ENCODE results near the gene ARL6IP1. TPM values are rescaled to one million over a fixed set of nuclear protein-coding genes. Genes with fewer than 3 reads are reported as not detected.
"Not testable (repeated sequence)": the region's sequence is repeated elsewhere in the genome, so short reads cannot be mapped to it uniquely, and the experiment has no call there.

Gene ARL6IP1
- total RNA-seq, 1 experiment from 2014 or later = 323 TPM

DNA sequence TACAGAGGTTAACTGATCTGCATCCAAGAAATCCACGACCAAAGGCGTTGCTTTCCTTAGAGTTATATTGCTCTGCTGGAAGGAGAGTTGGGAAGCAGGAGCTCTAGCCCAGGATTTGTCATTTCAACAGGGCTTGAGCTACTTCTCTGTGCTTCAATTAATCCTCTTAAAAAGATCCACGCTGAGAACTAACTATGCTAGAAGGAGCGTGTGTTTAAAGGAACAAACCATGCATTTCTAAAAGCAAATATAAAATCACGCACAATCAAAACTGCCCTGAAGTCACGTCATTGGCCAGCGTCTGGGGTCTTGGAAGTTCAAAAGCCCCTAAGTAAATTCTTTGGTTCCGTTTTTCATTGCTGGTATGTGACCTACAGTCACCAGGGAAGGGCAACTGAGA is 1.1 kb downstream of the ARL6IP1 start:
- no peak for DNase-seq (ENCODE audit: extremely low read depth, low read depth)

DNA sequence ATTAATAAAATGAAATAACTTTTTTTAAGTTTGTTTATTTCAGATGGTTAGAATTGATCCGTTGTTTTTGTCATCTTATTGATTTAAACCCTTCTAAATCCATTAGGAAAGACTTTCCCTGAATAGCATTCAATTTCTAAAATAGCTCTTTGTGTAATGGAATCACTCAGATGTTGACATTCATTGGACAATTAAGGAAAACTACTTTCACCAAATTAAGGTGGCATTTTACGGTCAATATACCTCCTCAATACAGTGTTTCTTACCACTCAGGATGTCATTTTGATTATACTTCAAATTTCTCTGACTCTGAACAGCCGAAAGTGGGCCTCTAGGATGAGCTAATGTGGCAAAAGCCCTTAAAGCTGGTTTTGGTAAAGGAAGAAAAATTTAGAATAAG is 1.8 kb downstream of the ARL6IP1 start:
- no peak for DNase-seq (ENCODE audit: extremely low read depth, low read depth)

DNA sequence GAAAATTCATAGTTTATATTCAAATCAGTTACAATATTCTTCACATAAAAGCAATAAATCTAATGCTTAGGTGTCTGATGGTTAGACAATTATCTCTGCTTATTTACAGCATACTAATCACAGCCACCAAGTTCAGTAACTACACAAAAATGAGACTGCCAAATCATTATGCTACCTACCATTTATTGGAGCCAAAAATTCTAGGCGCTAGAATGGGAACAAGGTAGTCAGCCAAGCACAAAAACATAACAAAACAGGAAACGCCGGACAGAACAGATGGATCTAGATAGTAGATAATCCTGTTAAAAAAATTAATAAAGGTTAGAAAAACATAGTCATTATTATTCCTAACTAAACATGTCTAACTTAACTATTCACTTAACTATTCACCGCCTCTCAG is 3.6 kb downstream of the ARL6IP1 start:
- no peak for DNase-seq (ENCODE audit: extremely low read depth, low read depth)

DNA sequence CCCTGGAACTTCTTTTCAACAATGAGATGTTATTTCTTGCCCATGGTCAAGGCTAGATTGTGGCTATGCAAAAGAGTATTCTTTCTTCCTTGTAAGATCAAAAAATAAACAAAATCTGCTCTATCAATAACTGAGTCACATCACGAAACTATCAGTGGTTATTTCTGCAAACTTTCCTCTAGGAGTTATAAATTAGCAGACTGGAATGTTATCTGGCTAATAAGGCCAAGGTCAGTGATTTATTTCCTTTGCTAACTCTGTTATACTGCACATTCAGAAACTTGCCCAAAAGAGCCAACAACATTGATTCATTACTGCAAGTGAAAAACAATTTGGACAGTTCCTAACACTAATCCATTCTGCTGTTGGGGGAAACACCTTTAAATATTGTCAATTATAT is 5.0 kb downstream of the ARL6IP1 start:
- DNase-seq (ENCODE audit: extremely low read depth, low read depth) = no peak

DNA sequence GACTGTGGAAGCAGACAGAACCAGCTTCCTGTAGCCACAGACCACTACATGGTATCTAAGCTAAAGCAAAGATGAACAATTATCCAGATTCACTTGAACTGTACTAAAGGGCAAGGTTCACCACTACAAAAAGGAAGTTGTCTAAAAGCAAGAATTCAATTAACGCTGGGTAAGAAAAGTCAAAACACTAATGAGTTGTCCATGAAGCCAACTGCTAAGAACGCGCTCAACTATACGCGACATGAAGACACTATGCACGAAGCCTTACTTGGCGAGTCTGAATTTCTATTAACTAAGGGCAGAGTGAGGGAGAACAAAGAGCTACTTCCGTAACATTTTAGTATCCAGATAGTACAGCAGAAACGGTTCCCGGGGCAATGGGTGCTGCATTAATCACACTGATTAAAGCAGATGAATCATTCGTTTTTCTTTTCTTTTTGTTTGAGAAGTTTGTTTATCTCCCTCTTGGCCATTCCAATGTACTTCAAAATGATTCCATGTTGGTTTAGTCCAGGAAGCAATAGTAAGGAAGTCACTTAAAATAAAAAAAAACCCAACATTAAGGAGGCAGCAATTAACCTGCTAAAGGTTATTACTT is 8.4 kb downstream of the ARL6IP1 start:
- no peak for DNase-seq (ENCODE audit: extremely low read depth, low read depth)

DNA sequence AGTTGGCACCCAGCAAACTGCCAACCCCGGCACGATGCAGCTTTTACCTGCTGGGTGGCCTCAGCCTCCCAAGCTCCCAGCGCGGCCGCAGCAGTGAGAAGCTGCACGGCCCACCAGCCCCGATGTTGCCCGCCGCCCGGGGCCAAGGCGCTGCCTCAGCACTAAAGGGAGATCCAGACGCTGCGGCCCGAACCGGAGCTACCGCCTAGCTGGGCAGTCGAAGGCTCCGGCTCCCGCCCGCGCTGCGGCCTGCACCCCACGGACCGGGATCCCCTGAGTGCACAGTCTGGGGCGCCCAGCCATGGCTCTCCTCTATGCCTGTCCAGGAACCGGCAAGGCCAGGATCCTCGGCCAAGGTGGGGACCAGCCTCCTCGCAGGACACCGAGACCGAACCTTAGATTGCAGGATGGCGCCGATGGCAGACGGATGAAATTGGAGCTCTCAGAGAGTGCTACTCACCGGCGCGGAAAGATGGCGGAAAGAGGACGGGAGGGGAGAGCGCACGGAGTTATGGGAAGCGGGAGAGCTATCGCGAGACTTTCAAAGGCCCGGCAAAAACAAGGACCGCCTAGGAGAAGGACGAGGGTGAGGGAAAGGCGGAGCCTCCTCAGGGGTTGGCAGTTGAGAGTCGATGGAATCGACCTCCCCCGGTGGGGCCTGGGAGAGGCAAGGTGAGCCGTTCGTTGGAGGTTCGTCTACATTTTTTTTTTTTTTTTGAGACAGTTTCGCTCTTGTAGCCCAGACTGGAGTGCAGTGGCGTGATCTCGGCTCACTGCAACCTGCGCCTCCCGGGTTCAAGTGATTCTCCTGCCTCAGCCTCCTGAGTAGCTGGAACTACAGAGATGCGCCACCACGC is 11.3 kb downstream of the ARL6IP1 start, which contains the start of gene RPS15A:
RPS15A (minus strand) TSS at position 485 of the 857 bp plus-strand sequence. CDS start 1,221 bp downstream, outside the sequence.
- DNase-seq (ENCODE audit: extremely low read depth, low read depth) = peak; percentile 98

DNA sequence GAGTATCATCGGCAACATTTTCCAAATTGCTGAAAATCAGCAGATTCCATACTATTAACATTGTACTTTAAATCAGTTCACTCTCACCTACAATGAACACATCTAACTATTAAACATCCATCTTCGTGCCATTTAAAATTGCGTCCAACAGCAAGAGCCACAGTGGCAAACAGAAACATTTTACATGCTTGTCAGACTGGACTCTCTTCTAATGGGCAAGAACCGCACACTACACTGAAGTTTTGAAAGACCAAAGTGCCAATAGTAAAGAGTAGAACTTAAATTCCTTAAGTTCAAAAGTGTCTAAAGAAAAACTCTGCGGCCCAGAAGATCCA is 11.9 kb downstream of the ARL6IP1 start:
- no peak for DNase-seq (ENCODE audit: extremely low read depth, low read depth)

DNA sequence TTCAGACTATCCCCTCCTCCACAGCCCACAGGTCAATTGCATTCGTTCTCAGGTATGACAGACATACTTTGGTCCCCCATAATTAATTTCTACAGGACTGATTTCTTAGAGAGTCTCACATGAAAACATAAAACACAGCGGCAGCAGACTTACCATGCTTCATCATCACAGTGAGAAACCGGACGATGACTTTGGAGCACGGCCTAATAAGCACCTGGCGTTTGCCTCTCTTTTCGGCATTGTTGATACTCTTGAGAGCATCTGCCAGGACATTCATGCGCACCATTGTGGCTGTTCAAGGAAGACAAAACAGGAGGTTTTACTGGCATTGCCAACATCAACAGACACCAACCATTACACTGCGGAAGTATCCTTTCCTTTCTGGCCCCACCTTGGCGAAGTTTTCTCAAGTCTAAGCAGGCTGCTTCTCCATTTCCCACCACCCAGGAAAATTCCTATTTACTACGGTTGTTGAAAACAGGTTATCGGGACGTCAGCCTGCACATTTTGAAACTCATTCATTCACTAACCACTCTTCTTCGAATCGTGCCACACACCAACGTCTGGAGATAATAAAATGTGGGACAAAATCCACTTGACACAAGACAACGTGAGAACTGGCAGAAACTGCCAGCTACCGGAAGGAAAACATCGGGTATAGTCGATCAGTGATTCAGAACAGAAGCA is 12.4 kb downstream of the ARL6IP1 start:
- no peak for DNase-seq (ENCODE audit: extremely low read depth, low read depth)

DNA sequence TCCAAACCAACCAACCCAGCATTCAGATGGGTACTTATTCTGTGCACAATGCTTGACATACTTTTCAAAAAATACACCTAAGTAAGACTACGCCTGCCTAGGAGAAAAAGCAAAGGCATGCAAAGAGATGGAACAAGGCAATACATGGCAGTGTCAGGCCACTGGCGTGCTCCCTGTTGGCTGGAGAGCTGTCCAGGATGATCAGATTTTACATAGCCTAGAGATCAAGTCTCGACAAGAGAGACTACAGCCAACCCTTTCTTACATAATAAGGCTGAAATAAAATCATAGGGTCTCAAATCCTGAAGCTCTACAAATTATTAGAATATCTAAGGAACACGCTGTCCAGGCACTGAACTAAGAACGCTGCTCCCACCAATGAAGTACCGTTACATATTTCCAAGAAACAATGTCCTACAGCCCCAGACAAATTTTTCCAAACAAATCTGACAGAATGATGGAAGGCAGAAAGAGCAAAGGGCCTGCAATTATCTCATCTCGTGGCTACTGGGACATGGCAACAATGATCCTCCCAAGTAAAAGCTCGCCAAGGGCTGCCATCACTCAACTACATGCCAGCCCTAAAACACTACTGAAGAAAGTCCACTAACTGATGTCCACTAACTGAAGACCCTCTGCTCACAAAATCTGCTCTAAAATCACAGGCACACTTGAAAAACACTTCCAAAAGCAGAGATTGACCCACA is 16.3 kb downstream of the ARL6IP1 start:
- no peak for DNase-seq (ENCODE audit: extremely low read depth, low read depth)

DNA sequence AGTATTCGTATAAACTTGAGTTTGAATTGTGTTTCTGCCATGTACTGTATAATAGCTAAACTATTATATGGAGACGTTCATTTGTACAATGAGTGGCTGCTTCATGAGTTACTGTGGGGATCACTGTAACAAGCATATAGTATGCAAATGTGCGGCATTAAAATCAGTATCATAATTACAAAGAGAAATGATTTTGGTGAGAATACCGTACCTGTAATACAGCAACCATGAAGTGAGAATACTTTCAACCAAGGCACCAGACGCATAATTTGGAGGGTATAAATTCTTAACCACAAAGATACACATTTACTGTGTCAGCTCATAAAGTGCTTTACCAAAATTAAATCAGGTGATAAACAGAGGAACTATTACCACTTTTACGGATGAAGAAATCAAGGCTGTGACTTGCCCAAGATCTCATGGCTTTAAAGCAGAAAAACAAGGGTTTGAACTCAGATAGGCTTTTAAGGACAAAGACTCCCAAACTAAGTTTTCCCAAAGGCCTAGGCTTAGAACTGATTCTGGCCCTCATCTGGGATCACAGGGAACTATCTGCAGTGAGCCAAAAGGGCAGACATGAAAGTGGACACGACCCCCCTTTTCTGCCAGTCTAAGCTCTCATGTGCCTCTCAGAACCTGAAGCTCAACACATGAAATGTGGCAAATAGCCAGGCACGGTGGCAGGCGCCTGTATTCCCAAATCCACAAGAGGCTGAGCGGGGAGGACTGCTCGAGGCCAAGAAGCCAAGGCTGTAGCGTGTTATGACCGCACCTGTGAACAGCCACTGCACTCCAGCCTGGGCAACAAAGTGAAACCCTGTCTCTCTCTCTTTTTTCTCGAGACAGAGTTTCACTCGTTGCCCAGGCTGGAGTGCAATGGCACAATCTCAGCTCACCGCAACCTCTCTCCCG is 17.7 kb downstream of the ARL6IP1 start:
- no peak for DNase-seq (ENCODE audit: extremely low read depth, low read depth)

DNA sequence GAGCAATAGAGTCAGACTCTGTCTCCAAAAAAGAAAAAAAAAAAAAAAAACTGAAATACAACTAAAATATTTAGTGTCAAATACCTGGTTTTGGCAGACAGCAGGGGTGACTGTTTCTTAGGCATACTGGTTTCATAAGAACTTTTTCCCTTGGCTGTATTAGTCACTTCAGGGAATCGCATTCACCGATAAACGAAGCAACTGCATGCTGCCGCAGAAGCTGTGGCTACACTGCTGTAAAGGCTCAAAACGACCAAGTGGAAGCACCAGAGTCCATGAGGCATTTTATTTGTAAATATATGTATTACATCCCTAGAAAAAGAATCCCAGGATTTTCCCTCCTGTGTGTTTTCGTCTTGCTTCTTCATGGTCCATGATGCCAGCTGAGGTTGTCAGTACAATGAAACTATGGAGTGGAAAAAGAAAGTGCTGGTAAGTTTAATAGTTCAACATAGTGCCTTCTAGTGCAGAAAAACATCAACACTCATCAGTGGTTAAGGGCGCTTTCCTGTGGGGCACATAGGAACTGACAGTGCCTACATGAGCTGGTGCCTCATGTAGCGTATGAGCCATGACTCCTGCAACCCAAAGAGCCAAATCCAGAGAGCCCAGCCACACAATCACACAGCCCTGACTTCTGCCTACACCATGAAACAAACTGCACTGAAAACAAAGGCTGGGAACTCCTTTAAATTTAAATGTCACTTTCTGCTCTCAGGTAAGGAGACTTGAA is 18.5 kb downstream of the ARL6IP1 start:
- no peak for DNase-seq (ENCODE audit: extremely low read depth, low read depth)

DNA sequence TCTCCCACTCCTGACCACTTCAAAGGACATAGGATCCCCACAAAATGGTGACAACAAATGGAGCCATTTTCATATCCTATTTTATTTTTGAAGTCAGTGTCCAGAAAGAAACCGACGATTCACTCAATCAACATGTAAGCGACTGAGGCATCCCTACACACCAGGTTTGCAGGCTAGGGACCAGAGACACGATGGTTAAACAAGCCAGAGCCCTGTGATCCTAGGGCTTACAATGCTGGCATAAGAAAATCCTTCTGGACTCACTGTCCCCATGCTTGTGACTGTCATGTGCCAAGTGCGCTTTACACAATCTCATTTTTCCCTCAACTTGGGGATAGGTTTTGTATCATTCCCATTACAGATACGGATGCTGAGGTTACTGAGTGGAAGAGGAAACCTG is 20.1 kb downstream of the ARL6IP1 start:
- not testable (repeated sequence) for DNase-seq (ENCODE audit: extremely low read depth, low read depth)

DNA sequence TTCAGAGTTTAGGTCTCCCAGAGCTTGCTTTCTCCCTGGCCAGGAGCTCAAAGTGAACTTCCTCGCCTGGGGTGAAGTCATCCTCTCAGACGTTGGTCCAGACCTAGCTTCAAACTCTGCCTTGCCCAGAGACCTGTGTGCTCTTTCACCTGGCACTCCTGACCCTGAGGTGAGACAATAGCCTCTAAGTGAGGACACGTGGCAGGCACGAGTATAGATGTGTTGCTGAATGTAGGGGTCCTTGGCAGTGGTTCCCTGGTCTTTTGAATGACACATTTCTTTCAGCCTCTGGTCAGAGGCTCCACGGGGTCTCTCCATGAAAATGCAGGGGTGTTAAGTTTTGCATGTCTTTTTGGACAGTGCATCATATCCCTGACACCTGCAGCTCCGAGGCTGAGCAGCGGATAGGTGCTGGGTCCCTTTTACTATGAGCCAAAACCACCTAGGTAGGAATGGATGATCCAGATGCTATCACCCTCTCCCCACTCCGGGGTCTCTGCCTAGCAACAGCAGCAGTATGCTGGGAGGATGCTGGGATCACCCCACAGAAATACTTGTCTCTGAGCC is 20.8 kb downstream of the ARL6IP1 start:
- DNase-seq (ENCODE audit: extremely low read depth, low read depth) = not testable (repeated sequence)

DNA sequence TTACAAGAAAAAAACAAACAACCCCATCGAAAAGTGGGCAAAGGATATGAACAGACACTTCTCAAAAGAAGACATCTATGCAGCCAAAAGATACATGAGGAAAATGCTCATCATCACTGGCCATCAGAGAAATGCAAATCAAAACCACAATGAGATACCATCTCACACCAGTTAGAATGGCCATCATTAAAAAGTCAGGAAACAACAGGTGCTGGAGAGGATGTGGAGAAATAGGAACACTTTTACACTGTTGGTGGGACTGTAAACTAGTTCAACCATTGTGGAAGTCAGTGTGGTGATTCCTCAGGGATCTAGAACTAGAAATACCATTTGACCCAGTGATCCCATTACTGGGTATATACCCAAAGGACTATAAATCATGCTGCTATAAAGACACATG is 23.7 kb downstream of the ARL6IP1 start:
- not testable (repeated sequence) for DNase-seq (ENCODE audit: extremely low read depth, low read depth)

DNA sequence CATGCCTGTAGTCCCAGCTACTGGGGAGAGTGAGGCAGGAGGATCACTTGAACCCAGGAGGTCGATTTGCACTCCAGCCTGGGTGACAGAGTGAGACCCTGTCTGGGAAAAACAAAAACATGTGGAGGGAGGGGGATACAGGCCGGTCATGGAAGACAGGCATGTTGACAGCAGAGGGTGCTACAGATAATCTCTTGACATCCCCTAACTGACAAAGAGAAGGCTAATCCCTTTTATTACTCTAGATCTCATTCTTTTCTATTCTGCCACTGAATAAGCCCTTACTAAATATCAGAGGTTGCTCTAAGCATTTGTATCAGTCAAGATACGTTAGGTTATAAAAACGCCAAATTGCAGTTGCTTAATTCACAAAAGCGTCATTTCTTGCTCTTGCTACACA is 25.0 kb downstream of the ARL6IP1 start:
- DNase-seq (ENCODE audit: extremely low read depth, low read depth) = not testable (repeated sequence)

DNA sequence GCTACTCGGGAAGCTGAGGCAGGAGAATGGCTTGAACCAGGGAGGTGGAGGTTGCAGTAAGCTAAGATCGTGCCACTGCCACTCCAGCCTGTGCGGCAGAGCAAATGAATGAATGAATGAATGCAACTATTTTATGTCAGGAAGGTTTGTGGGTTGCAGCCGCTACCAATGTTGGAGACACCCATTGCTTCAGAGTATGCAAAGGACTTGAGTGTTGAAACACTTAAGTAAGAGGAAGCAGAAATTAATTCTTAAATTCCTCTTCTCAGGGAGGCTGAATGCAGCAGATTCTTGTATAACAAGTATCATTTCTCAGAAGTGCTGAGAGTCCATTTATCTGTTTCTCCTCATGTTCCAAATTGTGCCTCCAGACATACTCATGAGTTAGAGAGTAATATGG is 26.7 kb downstream of the ARL6IP1 start:
- DNase-seq (ENCODE audit: extremely low read depth, low read depth) = not testable (repeated sequence)

DNA sequence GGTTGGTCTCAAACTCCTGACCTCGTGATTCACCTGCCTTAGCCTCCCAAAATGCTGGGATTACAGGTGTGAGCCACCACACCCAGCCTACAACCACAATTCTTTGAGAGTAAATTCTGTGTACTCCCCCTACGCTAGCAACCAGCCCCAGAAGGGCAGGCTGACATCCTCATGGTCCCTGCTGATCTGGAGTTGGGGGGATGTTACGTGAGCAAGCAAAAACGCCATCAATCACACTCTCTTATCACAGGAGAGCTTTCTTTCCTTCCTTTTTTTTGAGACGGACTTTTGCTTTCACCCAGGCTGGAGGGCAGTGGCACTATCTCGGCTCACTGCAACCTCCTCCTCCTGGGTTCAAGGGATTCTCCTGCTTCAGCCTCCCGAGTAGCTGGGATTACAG is 29.2 kb downstream of the ARL6IP1 start:
- DNase-seq (ENCODE audit: extremely low read depth, low read depth) = not testable (repeated sequence)

DNA sequence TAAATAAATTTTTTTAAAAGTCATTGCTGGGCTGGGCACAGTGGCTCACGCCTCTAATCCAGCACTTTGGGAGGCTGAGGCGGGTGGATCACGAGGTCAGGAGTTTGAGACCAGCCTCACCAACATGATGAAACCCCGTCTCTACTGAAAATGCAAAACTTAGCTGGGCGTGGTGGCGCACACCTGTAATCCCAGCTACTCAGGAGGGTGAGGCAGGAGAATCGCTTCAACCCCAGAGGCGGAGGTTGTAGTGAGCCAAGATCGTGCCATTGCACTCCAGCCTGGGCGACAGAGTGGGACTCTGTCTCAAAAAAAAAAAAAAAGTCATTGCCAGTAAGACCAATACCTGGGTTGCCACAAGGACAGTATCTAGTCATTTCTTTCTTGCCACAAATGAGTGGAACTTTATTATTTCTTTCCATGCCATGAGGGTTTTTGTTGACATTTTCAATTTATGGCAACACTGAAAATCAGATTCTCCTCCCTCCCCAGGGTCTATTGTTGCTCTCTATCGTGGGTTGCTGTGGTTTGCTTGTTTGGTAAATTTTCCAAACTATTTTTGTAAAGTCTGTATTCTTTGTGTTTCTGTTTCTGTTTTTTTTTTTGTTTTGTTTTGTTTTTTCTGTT is 30.9 kb downstream of the ARL6IP1 start:
- DNase-seq (ENCODE audit: extremely low read depth, low read depth) = not testable (repeated sequence)

Data from NCI-H460 (cell line).